ENCODE data around the gene ARID1B. TPM values are rescaled to one million over a fixed set of nuclear protein-coding genes. Genes with fewer than 3 reads are reported as not detected.

The ARID1B gene
- total and polyA plus RNA-seq, 2 donors (not counting 1 experiment from before 2014, with no cell fraction given), result 47.2 to 280 TPM

DNA sequence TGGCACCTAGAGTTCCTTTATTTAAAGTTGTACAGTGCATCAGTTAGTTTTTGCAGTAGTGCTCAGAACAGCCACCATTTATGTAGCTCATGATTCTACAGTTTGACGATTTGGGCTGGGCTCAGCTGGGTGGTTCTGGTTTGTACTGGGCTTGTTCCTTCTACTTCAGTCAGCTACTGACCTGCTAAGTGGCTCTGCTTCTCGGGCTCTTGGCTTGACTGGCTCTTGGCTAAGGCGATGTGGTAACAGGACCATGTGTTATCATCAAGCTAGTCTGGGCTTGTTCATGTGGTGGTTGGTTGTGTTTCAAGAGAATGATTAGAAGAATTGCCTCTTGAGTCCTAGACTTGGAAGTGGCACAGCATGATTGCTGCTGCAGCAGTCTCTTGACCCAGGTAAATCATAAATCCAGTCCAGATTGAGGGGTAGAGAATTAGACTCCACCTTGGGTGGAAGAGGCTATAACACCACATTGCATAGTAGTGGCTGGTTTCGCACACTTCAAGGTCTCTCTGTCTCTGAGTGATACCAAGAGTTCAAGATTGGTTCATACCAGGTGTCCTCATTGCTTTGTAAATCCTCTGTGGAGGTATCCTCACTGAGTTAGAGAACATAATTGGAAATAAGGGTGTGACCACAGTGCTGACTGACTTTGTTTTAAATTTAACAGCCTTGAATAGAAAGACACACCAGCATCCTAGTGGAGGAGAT lies 253.0 kb downstream of the ARID1B start:
- Mint-ChIP-seq H3K27ac (no peak overlapping the region), H3K9me3 (ENCODE audit: insufficient read depth) (peaks cover 4% of the 10 kb centered on the region), H3K4me1 (peaks cover 48% of the 10 kb centered on the region), H3K27me3 (no peaks in the 10 kb centered on the region), H3K4me3 (no peak overlapping the region)
- H2AFZ ChIP-seq (ENCODE audit: insufficient read depth, low read depth, low read length, poor library complexity, severe bottlenecking), result no peak overlapping the region
- ATAC-seq (ENCODE audit: low read depth), result no peak
- H3K9ac ChIP-seq (ENCODE audit: low read length), result no peak overlapping the region
- H3K36me3 ChIP-seq (replicated peaks in 1 of 2; ENCODE audit: control extremely low read depth in 1 of 2, control insufficient read depth in 1 of 2, extremely low read depth in 1 of 2, insufficient read depth in 2 of 2, low read length in 1 of 2), result no peaks in the 10 kb centered on the region
- peaks cover 48% of the 10 kb centered on the region for H4K20me1 ChIP-seq (ENCODE audit: control insufficient read depth, insufficient read depth, low read length, poor library complexity, severe bottlenecking)
- peaks cover 13 to 25% of the 10 kb centered on the region in 2 donors for H3K4me1 ChIP-seq (ENCODE audit: control insufficient read depth in 2 of 2, insufficient read depth in 2 of 2, low read length in 2 of 2)
- CTCF ChIA-PET, result interaction anchor here (1.0 kb wide), 1 partner anchor 16 kb away, joined by 4 read pairs; no protein-coding TSS in a partner anchor
- no peak overlapping the region for H3K4me3 ChIP-seq (ENCODE audit: control extremely low read depth in 1 of 5, extremely low read depth in 1 of 5, insufficient read depth in 1 of 5, low read depth in 2 of 5, low read length in 4 of 5)
- intact Hi-C loops (cut with micrococcal nuclease), result loop anchor here (5.0 to 10.0 kb wide), 2 partner anchors 72 to 1705 kb away; no protein-coding TSS in a partner anchor
- H3K79me2 ChIP-seq (ENCODE audit: control insufficient read depth, insufficient read depth, low read length), result peaks cover 99% of the 10 kb centered on the region
- POLR2A ChIA-PET, result no interaction called here
- no peak overlapping the region for H3K27ac ChIP-seq (ENCODE audit: low read length in 2 of 2)
- no peak for DNase-seq
- no peaks in the 10 kb centered on the region for H3K27me3 ChIP-seq (replicated peaks in 1 of 4; ENCODE audit: control extremely low read depth in 1 of 4, control insufficient read depth in 3 of 4, insufficient read depth in 4 of 4, low read length in 3 of 4)
- no peak for TF ChIP-seq EZH2 (IDR thresholded peaks at IDR 0.05; ENCODE audit: borderline replicate concordance, insufficient read depth, low read depth, low read length, poor library complexity, severe bottlenecking)
- TF ChIP-seq, protein P1, sequence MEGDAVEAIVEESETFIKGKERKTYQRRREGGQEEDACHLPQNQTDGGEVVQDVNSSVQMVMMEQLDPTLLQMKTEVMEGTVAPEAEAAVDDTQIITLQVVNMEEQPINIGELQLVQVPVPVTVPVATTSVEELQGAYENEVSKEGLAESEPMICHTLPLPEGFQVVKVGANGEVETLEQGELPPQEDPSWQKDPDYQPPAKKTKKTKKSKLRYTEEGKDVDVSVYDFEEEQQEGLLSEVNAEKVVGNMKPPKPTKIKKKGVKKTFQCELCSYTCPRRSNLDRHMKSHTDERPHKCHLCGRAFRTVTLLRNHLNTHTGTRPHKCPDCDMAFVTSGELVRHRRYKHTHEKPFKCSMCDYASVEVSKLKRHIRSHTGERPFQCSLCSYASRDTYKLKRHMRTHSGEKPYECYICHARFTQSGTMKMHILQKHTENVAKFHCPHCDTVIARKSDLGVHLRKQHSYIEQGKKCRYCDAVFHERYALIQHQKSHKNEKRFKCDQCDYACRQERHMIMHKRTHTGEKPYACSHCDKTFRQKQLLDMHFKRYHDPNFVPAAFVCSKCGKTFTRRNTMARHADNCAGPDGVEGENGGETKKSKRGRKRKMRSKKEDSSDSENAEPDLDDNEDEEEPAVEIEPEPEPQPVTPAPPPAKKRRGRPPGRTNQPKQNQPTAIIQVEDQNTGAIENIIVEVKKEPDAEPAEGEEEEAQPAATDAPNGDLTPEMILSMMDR (IDR thresholded peaks at IDR 0.05), result no peak
- 100% methylated on average over 4 of the region's 4 CpGs for WGBS (ENCODE audit: insufficient coverage)
- no peak overlapping the region for H3K4me2 ChIP-seq (replicated peaks; ENCODE audit: low read depth, low read length, poor library complexity, severe bottlenecking)
- H3K9me3 ChIP-seq (ENCODE audit: control extremely low read depth in 1 of 3, control insufficient read depth in 2 of 3, insufficient read depth in 1 of 3, low read length in 2 of 3), result no peaks in the 10 kb centered on the region

DNA sequence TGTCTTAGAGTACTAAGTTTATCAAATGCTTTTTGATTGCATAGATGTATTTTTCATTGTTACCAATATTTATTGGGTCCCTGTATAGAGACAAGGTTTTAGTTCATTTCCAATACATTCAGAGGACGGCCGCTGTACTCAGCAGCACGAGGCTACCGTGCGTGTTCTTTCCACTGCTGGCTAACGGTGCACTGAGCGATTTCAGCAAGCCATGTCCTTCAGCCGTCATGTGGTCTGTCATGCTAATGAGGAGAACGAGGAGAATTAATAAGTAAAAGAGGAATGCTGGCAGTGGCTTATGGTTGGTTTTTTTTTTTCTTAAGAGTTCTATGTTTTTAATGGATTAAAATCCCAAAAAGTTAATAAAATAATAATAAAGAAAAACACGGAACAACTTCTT lies 253.6 kb downstream of the ARID1B start:
- H3K4me2 ChIP-seq (replicated peaks; ENCODE audit: low read depth, low read length, poor library complexity, severe bottlenecking), result no peak overlapping the region
- H3K27me3 Mint-ChIP-seq, result no peaks in the 10 kb centered on the region
- intact Hi-C loops (cut with micrococcal nuclease), result loop anchor here (5.0 to 10.0 kb wide), 2 partner anchors 72 to 1706 kb away; no protein-coding TSS in a partner anchor
- peaks cover 4% of the 10 kb centered on the region for H3K9me3 Mint-ChIP-seq (ENCODE audit: insufficient read depth)
- H4K20me1 ChIP-seq (ENCODE audit: control insufficient read depth, insufficient read depth, low read length, poor library complexity, severe bottlenecking), result peaks cover 42% of the 10 kb centered on the region
- H3K4me3 Mint-ChIP-seq, result no peak overlapping the region
- WGBS (ENCODE audit: insufficient coverage), result 98% methylated on average over 7 of the region's 10 CpGs
- H3K36me3 ChIP-seq (replicated peaks in 1 of 2; ENCODE audit: control extremely low read depth in 1 of 2, control insufficient read depth in 1 of 2, extremely low read depth in 1 of 2, insufficient read depth in 2 of 2, low read length in 1 of 2), result no peaks in the 10 kb centered on the region
- TF ChIP-seq, protein P1 (IDR thresholded peaks at IDR 0.05), result no peak
- TF ChIP-seq EZH2 (IDR thresholded peaks at IDR 0.05; ENCODE audit: borderline replicate concordance, insufficient read depth, low read depth, low read length, poor library complexity, severe bottlenecking), result no peak
- H3K4me1 ChIP-seq (ENCODE audit: control insufficient read depth in 2 of 2, insufficient read depth in 2 of 2, low read length in 2 of 2), result peaks cover 13 to 25% of the 10 kb centered on the region in 2 donors
- peaks cover 44% of the 10 kb centered on the region for H3K4me1 Mint-ChIP-seq
- peaks cover 99% of the 10 kb centered on the region for H3K79me2 ChIP-seq (ENCODE audit: control insufficient read depth, insufficient read depth, low read length)
- no peak overlapping the region for H3K27ac ChIP-seq (ENCODE audit: low read length in 2 of 2)
- DNase-seq (no peak), ATAC-seq (ENCODE audit: low read depth) (no peak)
- ChIA-PET CTCF (no interaction called here), POLR2A (no interaction called here)
- no peak overlapping the region for H2AFZ ChIP-seq (ENCODE audit: insufficient read depth, low read depth, low read length, poor library complexity, severe bottlenecking)
- H3K9ac ChIP-seq (ENCODE audit: low read length), result no peak overlapping the region
- H3K4me3 ChIP-seq (ENCODE audit: control extremely low read depth in 1 of 5, extremely low read depth in 1 of 5, insufficient read depth in 1 of 5, low read depth in 2 of 5, low read length in 4 of 5), result no peak overlapping the region
- H3K9me3 ChIP-seq (ENCODE audit: control extremely low read depth in 1 of 3, control insufficient read depth in 2 of 3, insufficient read depth in 1 of 3, low read length in 2 of 3), result no peaks in the 10 kb centered on the region
- H3K27me3 ChIP-seq (replicated peaks in 1 of 4; ENCODE audit: control extremely low read depth in 1 of 4, control insufficient read depth in 3 of 4, insufficient read depth in 4 of 4, low read length in 3 of 4), result no peaks in the 10 kb centered on the region
- H3K27ac Mint-ChIP-seq, result no peak overlapping the region
